Mammary epithelial cell (primary cell): ENCODE data around the gene TNS1.

Experiments used
- CTCF ChIP-seq, 2 donors: IDR thresholded peaks in 1 of 2; conservative IDR thresholded peaks in 1 of 2; 2 replicates each; pipeline ENCODE4 v1.5.1; 2011 to 2012; ENCODE audit warnings: inconsistent platforms in 2 of 2, low read length in 2 of 2, mild to moderate bottlenecking in 2 of 2, control low read depth in 1 of 2, low read depth in 1 of 2; ENCODE audit not compliant: insufficient read depth in 1 of 2; ENCODE audit errors: extremely low read depth in 1 of 2
- EZH2 ChIP-seq: IDR thresholded peaks from 2 replicates; pipeline ENCODE4 v1.6.1; 2012; ENCODE audit warnings: low read length, inconsistent platforms, borderline replicate concordance

GRCh38 chr2:217972037-217972436 is 30.8 kb downstream of the TNS1 start:
- TF ChIP-seq CTCF (conservative IDR thresholded peaks at IDR 0.05 in 1 of 2, IDR thresholded peaks at IDR 0.05 in 1 of 2; ENCODE audit: extremely low read depth in 1 of 2, insufficient read depth in 1 of 2, low read depth in 1 of 2, low read length in 2 of 2), result no peak
- no peak for TF ChIP-seq EZH2
